ENCODE data around the gene GGTLC3.
"Not testable (repeated sequence)": the region's sequence is repeated elsewhere in the genome, so short reads cannot be mapped to it uniquely, and the experiment has no call there.

- TF ChIP-seq, protein P1, sequence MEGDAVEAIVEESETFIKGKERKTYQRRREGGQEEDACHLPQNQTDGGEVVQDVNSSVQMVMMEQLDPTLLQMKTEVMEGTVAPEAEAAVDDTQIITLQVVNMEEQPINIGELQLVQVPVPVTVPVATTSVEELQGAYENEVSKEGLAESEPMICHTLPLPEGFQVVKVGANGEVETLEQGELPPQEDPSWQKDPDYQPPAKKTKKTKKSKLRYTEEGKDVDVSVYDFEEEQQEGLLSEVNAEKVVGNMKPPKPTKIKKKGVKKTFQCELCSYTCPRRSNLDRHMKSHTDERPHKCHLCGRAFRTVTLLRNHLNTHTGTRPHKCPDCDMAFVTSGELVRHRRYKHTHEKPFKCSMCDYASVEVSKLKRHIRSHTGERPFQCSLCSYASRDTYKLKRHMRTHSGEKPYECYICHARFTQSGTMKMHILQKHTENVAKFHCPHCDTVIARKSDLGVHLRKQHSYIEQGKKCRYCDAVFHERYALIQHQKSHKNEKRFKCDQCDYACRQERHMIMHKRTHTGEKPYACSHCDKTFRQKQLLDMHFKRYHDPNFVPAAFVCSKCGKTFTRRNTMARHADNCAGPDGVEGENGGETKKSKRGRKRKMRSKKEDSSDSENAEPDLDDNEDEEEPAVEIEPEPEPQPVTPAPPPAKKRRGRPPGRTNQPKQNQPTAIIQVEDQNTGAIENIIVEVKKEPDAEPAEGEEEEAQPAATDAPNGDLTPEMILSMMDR (IDR thresholded peaks at IDR 0.05): not testable (repeated sequence)
- TF ChIP-seq ZFX (IDR thresholded peaks at IDR 0.05; ENCODE audit: borderline replicate concordance): not testable (repeated sequence)
Measured at GRCh38 chr22:18543400-18543799, 25.4 kb upstream of the GGTLC3 start.
